ENCODE data around the gene C1orf21. TPM values are rescaled to one million over a fixed set of nuclear protein-coding genes. Genes with fewer than 3 reads are reported as not detected.
"Not testable (repeated sequence)": the region's sequence is repeated elsewhere in the genome, so short reads cannot be mapped to it uniquely, and the experiment has no call there.

C1orf21 gene, protein sequence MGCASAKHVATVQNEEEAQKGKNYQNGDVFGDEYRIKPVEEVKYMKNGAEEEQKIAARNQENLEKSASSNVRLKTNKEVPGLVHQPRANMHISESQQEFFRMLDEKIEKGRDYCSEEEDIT
- polyA plus RNA-seq (ENCODE audit: low read depth in 6 of 6) = 1 to 10 TPM in 1 of 6 donors, under 1 TPM in 4, not detected in 1; 0.08 to 1.9 (median 0.16) TPM

DNA sequence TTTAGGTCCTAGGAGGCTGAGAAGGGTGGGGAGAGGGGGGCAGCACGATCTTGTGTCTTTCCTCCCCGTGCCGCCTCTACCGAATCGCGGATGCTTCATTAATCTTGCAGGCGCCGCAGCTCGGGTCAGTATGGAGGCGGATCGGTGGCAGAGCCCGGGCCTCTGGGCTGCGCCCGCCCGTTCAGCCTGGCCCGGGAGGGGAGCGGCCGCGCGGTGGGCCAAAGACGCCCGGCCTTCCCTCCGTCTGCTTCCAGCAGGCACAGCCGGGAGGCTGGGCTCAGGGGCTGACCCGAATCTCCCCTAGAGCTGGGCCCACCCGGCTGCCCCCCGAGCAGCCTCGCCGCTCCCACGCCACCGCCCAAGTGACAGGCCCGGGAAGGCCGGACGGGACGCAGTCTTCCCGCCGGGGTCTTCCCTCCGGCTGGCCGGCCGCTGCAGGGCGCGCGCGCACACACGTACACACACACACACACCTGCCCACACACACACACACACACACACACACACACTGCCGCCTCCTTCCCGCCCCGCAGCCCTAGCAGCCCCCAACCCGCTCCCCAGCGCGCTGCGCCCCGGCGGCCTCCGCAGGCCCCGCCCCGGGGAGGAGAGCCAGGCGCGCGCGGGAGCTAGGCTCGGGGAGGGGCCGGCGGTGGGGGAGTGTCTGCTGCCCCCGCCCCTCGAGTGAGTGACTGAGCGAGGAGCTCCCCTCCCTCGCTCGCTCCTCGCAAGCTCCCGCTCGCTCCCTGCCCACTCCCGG lies at the start of gene C1orf21:
Gene C1orf21 (plus strand): TSS at position 718 of the 757 bp plus-strand sequence. CDS start 90,481 bp downstream, outside the sequence.
- peaks cover 44 to 65% (median 64%) of the 10 kb centered on the region in 3 donors for H3K27me3 Mint-ChIP-seq
- ATAC-seq (ENCODE audit: low read depth in 2 of 2) = peak; percentile 76 to 79
- H3K4me3 Mint-ChIP-seq = peak within 1 kb of the TSS; percentile 73 to 94 (median 90)
- no peaks in the 10 kb centered on the region for H3K9me3 Mint-ChIP-seq
- H3K4me1 Mint-ChIP-seq = peaks cover 11 to 28% (median 22%) of the 10 kb centered on the region in 3 donors
- peak within 1 kb of the TSS in 2 of 6 donors; percentile 31 to 73 for H3K27ac Mint-ChIP-seq
- peaks cover 0 to 7% of the 10 kb centered on the region in 2 donors for H3K36me3 Mint-ChIP-seq
- DNase-seq = peak; percentile 35

DNA sequence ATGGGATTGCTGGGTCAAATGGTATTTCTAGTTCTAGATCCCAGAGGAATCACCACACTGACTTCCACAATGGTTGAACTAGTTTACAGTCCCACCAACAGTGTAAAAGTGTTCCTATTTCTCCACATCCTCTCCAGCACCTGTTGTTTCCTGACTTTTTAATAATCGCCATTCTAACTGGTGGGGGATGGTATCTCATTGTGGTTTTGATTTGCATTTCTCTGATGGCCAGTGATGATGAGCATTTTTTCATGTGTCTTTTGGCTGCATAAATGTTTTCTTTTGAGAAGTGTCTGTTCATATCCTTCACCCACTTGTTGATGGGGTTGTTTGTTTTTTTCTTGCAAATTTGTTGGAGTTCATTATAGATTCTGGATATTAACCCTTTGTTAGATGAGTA lies 49.0 kb upstream of the C1orf21 start:
- not testable (repeated sequence) for H3K4me3 Mint-ChIP-seq; H3K27ac Mint-ChIP-seq; ATAC-seq (ENCODE audit: low read depth in 2 of 2); H3K4me1 Mint-ChIP-seq; DNase-seq; H3K36me3 Mint-ChIP-seq; H3K27me3 Mint-ChIP-seq; H3K9me3 Mint-ChIP-seq

DNA sequence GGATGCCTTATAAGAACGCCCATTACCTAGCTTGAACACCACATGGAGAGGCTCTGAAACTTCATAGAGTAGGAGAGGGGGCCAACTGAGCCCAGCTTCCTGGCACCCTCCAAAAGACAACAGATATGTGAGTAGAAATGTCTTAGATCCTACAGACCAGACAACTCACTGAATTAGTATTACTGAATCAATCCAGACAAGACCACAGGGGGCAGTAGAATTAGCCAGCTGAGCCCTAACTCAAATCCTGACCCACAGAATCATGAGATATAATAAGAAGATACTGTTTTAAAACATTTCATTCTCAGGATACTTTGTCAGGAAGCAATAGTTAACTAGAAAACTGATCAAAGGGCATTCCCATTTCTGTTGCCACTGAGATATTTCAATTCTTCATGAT lies 45.8 kb upstream of the C1orf21 start:
- Mint-ChIP-seq H3K27ac (no peak overlapping the region), H3K9me3 (peaks cover 0 to 16% (median 6%) of the 10 kb centered on the region in 7 donors), H3K36me3 (no peaks in the 10 kb centered on the region), H3K27me3 (peaks cover 0 to 5% (median 0%) of the 10 kb centered on the region in 3 donors), H3K4me1 (no peaks in the 10 kb centered on the region), H3K4me3 (no peak overlapping the region)
- DNase-seq (no peak), ATAC-seq (ENCODE audit: low read depth in 2 of 2) (no peak)

DNA sequence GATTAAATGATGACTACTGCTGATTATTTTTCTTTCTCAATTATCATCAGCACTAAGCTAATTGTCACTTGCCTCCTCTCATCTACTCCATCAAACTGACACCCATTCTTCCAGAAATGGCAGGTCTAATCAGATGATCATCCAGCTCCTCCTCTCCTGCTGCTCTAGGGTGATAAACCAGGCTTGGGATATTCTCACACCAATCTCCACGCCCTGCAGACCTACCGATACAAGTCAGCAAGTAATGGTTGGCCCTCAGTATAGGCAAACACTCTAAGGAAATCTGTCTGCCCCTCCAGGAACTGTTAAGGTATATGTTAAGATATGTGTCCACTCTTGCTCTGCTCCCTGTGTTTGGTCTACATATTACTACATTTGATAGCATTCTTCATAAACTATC lies 36.3 kb upstream of the C1orf21 start:
- H3K27me3 Mint-ChIP-seq = peaks cover 3 to 13% (median 9%) of the 10 kb centered on the region in 3 donors
- no peaks in the 10 kb centered on the region for H3K4me1 Mint-ChIP-seq
- DNase-seq (no peak), ATAC-seq (ENCODE audit: low read depth in 2 of 2) (no peak)
- peaks cover 0 to 3% (median 0%) of the 10 kb centered on the region in 7 donors for H3K9me3 Mint-ChIP-seq
- no peaks in the 10 kb centered on the region for H3K36me3 Mint-ChIP-seq
- no peak overlapping the region for H3K4me3 Mint-ChIP-seq
- H3K27ac Mint-ChIP-seq = no peak overlapping the region

DNA sequence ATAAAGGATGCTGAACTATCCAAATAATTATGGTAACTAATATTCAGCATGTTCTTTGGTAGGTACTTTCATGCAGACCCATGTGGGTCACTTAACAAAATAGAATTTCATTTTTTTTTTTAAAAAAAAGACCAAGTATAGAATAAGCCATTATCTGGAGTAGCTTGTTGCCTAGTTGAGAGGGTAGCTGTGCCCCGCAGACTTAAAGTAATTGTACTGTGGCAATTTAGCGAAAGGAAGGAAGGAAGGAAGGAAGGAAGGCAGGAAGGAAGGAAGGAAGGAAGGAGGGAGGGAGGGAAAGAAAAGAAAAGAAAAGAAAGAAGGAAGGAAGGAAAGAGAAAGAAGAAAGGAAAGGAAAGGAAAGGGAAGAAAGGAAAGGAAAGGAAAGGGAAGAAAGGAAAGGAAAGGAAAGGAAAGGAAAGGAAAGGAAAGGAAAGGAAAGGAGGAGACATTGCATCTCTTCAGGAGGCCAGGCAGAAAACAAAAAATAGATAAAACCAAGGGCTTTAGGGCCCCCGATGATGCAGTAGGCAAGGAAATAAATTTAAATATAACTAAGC lies 35.3 kb upstream of the C1orf21 start:
- ATAC-seq (ENCODE audit: low read depth in 2 of 2) = no peak
- no peak overlapping the region for H3K27ac Mint-ChIP-seq
- H3K27me3 Mint-ChIP-seq = peaks cover 4 to 14% (median 9%) of the 10 kb centered on the region in 3 donors
- H3K9me3 Mint-ChIP-seq = peaks cover 0 to 3% (median 0%) of the 10 kb centered on the region in 7 donors
- H3K36me3 Mint-ChIP-seq = no peaks in the 10 kb centered on the region
- H3K4me3 Mint-ChIP-seq = no peak overlapping the region
- no peaks in the 10 kb centered on the region for H3K4me1 Mint-ChIP-seq
- no peak for DNase-seq

DNA sequence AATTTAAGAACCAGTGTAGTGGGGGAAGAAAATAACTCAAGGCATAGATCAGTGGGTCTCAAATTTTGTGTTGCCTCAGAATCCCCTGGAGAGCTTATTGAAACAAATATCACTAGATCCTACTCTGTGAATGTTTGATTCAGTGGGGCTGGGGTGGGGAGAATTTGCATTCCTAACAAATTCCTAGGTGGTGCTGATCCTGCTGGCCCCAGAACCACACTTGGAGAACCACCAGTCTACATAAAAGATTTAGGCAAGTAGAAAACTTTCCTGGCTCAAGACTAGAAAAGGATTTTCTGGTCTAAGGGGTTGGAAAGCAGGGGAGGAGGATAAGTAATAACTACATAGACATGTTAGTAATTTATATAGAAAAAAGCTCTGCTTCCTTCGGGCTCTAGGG lies 34.1 kb upstream of the C1orf21 start:
- no peak overlapping the region for H3K27ac Mint-ChIP-seq
- H3K4me1 Mint-ChIP-seq = no peaks in the 10 kb centered on the region
- H3K36me3 Mint-ChIP-seq = no peaks in the 10 kb centered on the region
- peaks cover 0 to 3% (median 0%) of the 10 kb centered on the region in 7 donors for H3K9me3 Mint-ChIP-seq
- DNase-seq = no peak
- ATAC-seq (ENCODE audit: low read depth in 2 of 2) = no peak
- no peak overlapping the region for H3K4me3 Mint-ChIP-seq
- H3K27me3 Mint-ChIP-seq = peaks cover 4 to 14% (median 9%) of the 10 kb centered on the region in 3 donors

DNA sequence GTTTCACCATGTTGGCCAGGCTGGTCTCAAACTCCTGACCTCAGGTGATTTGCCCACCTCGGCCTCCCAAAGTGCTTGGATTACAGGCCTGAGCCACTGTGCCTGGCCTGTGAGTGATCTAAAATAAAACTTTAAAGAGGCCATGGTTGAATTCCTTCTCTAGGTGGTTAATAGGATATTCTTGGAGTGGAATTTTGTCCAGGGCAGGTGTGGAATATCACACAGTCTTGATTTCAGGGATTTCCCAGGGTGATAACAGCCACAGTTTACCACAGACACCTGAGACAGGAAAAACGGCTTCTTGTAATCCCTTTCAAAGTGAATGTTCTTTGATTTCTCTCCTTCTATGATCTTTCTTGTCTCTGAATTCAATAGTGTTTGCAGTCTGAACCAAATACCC lies 32.1 kb upstream of the C1orf21 start:
- Mint-ChIP-seq H3K9me3 (peaks cover 0 to 3% (median 0%) of the 10 kb centered on the region in 7 donors), H3K36me3 (no peaks in the 10 kb centered on the region), H3K4me3 (no peak overlapping the region), H3K4me1 (no peaks in the 10 kb centered on the region), H3K27ac (no peak overlapping the region), H3K27me3 (peaks cover 4 to 14% (median 9%) of the 10 kb centered on the region in 3 donors)
- ATAC-seq (ENCODE audit: low read depth in 2 of 2) (no peak), DNase-seq (no peak)

DNA sequence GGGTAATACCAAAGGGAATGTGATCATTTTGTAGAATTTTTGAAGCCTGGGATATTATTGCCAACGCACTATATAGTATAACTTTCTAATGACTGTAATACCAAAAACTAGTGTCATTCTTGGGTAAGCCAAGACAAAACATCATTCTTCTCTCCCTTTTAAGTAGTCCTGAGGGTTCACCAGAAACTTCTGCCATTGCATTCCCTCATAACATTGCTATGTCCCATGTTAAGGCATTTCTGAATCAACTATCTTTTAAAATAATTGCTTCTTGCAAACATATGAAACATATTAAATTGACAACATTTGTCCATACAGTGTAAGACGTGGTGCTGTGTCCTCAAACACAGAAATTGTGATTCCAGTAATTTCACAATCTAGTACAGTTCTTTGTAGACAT lies 29.9 kb upstream of the C1orf21 start:
- Mint-ChIP-seq H3K9me3 (peaks cover 0 to 3% (median 0%) of the 10 kb centered on the region in 7 donors), H3K4me1 (no peaks in the 10 kb centered on the region), H3K4me3 (no peak overlapping the region), H3K27ac (no peak overlapping the region), H3K27me3 (peaks cover 4 to 14% (median 9%) of the 10 kb centered on the region in 3 donors), H3K36me3 (no peaks in the 10 kb centered on the region)
- no peak for ATAC-seq (ENCODE audit: low read depth in 2 of 2)
- no peak for DNase-seq

DNA sequence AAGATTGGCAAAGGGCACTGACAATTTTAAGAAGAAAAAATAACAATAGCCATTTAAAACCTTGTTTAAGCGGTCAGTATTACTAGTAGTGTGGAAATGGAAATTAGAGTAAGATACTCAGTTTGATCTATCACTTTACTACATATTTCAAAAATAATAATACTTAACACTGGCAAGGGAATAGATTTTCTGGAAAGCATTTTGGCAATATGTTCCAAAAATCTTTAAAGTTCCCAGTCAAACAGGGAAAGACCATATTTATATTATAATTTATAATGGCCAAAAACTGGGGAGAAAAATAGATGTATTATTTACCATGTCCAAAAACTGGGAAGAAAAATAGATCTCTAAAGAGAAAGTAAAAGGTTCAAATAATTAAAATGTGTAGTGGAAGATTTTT lies 28.6 kb upstream of the C1orf21 start:
- peaks cover 4 to 14% (median 9%) of the 10 kb centered on the region in 3 donors for H3K27me3 Mint-ChIP-seq

DNA sequence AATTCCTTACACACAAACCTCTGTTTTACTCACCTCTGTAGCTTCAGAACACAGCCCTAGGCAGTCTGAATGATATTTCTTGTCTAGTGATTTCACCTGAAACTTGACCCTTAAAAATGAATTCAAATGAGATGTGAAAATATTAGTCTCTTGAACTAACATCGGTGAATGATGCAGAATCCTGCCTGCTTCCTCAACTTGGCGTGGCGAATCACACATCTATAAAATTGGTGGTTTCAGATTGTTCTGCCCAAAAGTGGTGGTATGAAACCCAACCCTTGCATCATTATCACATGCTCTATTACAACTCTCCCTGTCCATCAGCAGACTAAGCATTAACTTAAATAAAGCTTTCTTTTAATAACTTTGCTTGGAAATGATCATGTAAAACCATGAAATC lies 26.9 kb upstream of the C1orf21 start:
- no peaks in the 10 kb centered on the region for H3K4me1 Mint-ChIP-seq
- ATAC-seq (ENCODE audit: low read depth in 2 of 2) = no peak
- peaks cover 6 to 8% (median 6%) of the 10 kb centered on the region in 3 donors for H3K27me3 Mint-ChIP-seq
- no peak for DNase-seq
- no peaks in the 10 kb centered on the region for H3K9me3 Mint-ChIP-seq
- H3K4me3 Mint-ChIP-seq = no peak overlapping the region
- H3K36me3 Mint-ChIP-seq = no peaks in the 10 kb centered on the region
- no peak overlapping the region for H3K27ac Mint-ChIP-seq

More for the DNA sequence above, 28.6 kb upstream of the C1orf21 start:
- Mint-ChIP-seq H3K9me3 (no peaks in the 10 kb centered on the region), H3K4me3 (no peak overlapping the region), H3K27ac (peak overlapping the region in 1 of 6 donors; percentile 56), H3K36me3 (no peaks in the 10 kb centered on the region), H3K4me1 (no peaks in the 10 kb centered on the region)
- ATAC-seq (ENCODE audit: low read depth in 2 of 2) (no peak), DNase-seq (no peak)

DNA sequence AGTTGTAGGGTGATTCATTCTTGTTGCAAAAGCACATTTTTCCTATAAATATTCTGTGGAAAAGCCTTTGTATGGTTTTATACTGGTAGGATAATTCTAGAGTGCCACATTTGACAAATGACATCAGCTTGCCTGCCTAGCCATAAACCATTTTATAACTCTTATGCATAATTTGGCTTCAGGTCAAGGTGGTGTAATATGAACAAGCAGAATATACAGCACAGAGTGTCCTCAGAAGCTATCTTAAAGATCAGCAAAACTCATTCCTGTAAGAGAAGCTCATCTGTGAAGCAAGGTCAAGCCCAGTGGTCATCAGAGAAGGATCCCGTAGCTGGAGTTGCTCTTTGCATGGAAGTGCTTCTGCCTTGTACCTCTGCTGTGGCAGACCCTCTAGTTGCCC lies 24.0 kb upstream of the C1orf21 start:
- ATAC-seq (ENCODE audit: low read depth in 2 of 2) = no peak
- Mint-ChIP-seq H3K36me3 (no peaks in the 10 kb centered on the region), H3K4me1 (no peaks in the 10 kb centered on the region), H3K4me3 (no peak overlapping the region), H3K27ac (no peak overlapping the region), H3K27me3 (peaks cover 0 to 4% (median 1%) of the 10 kb centered on the region in 3 donors), H3K9me3 (no peaks in the 10 kb centered on the region)
- no peak for DNase-seq

DNA sequence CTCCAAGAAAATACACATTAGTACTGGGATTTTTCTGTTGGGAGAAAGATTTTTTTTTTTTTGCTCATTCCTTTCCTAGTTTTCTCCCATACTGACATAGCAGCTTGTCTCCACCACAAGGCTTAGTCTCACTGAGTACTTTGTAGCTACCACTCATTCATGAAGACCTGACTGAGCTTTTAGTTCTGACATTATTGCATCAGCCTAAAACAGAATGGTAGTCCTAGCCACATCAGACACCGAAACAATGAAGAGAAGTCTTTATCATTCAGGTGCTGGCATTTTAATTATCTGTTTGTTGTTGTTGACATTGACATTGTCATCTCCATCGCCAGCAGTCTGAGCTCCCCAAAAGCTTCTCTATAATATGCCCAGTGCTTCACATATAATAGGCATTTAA lies 21.1 kb upstream of the C1orf21 start:
- no peak for DNase-seq

DNA sequence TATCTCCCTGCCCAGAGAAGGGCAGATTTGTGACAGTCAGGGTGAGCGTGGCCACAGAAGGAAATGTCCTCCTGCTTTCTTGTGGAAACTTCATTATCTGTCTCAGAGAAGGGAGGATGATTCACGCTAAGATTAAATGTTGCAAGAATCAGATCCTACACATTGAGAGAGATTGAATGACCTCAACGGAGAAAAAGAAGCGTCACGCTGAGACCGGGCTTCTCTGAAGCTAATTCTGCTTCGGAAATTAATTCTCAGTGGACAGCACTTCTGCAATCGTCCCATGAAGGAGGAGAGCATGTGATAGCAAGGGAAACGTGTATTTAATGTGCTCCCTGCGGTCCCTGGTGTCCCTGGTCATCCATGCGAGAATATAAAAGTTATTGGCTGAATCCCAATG lies 19.8 kb upstream of the C1orf21 start:
- no peaks in the 10 kb centered on the region for H3K36me3 Mint-ChIP-seq
- no peaks in the 10 kb centered on the region for H3K4me1 Mint-ChIP-seq
- H3K9me3 Mint-ChIP-seq = no peaks in the 10 kb centered on the region
- H3K27me3 Mint-ChIP-seq = peaks cover 5 to 9% (median 7%) of the 10 kb centered on the region in 3 donors
- no peak for DNase-seq
- H3K4me3 Mint-ChIP-seq = no peak overlapping the region
- H3K27ac Mint-ChIP-seq = no peak overlapping the region
- ATAC-seq (ENCODE audit: low read depth in 2 of 2) = no peak

More for the DNA sequence above, 21.1 kb upstream of the C1orf21 start:
- ATAC-seq (ENCODE audit: low read depth in 2 of 2) = no peak
- Mint-ChIP-seq H3K9me3 (no peaks in the 10 kb centered on the region), H3K4me1 (no peaks in the 10 kb centered on the region), H3K4me3 (no peak overlapping the region), H3K27me3 (peaks cover 0 to 7% (median 5%) of the 10 kb centered on the region in 3 donors), H3K36me3 (no peaks in the 10 kb centered on the region), H3K27ac (no peak overlapping the region)

All from naive B cell (primary cell).